GM21367 (cell line): ENCODE measurements around the gene JMJD6.
"Not testable (repeated sequence)": the region's sequence is repeated elsewhere in the genome, so short reads cannot be mapped to it uniquely, and the experiment has no call there.

Source experiments
- ATAC-seq: cut with Tn5 transposase; IDR thresholded peaks from one replicate; pipeline ENCODE4 v1.9.1; 2021; ENCODE audit not compliant: unreplicated experiment

The JMJD6 gene

GRCh38 chr17:76737082-76737675 is 10.8 kb upstream of the JMJD6 start, which contains the start of gene SRSF2:
Gene SRSF2, minus strand, starts transcription at chr17:76737331. Its CDS starts 171 bp downstream, at chr17:76737160.
- ATAC-seq: peak; percentile 43

GRCh38 chr17:76736349-76737081 is 10.1 kb upstream of the JMJD6 start:
- ATAC-seq: peak; percentile 16

- ATAC-seq: no peak
Observed at GRCh38 chr17:76735586-76736348, 9.4 kb upstream of the JMJD6 start.

DNA sequence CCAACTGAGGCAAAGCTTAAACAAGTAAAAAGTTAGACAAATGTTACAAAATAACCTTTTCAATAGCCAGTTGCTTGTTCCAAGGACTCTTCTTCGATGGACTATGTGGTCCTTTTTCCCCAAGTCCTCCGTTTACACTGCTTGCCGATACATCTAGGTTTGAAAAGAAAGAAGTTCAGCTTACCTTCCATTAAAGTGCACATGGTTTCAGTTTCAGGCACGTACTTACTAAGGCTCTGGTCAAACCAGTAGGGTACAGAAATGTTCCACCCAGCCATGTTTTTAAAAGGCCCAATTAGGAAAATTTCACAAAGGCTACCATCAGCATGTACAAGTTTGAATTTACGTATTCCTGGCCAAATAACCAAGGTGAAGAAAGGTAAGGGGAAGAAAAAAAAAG is 8.6 kb upstream of the JMJD6 start:
- ATAC-seq: no peak

DNA sequence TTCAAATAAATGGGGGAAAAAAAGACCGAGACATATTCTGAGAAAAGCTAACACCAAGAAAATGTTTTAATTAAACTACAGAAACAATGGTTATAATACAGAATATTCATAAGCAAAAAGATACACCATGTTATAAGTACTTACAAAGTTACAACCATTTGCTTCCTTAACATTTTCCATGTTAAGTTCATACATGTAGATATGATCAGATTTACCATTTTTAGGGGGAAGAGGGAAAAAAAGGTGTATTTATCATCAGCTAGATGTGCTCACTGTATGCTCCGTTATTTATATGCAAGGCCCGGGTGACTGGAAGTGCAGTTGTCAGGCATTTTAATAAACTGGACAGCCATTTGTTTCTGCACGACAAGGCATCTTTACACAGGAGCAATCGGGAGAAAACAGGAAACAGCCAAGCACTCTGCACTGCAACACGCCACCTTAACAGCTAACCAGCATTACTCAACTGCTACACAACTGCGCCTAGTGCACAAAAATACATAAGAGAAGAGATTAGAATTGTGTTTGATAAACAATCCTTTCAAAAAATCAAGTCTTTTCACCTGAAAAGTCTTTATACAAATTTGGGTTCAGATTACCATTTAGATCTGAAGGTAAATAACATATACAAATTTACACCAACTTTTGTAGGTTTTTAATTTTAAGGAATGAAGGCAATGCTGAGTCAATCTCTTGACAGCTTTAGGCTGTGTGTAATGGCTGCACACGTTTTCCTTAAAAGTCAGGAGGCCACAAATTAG is 7.9 kb upstream of the JMJD6 start:
- no peak for ATAC-seq

DNA sequence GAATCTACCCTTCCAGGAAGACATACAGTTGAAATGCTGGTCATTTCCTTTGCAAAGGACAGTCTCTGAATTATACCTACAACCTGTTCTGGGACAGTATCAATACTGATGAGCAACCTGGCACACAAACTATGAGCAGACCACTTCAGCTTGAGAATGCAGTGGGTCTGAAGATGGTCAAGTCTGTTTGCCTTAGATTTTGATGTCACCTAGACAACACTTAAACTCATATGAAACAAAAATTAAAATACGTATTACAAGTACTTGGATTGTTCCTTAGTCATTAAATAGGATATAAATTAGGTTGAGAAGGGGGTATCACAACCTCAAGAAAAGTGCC is 7.2 kb upstream of the JMJD6 start:
- ATAC-seq: no peak

DNA sequence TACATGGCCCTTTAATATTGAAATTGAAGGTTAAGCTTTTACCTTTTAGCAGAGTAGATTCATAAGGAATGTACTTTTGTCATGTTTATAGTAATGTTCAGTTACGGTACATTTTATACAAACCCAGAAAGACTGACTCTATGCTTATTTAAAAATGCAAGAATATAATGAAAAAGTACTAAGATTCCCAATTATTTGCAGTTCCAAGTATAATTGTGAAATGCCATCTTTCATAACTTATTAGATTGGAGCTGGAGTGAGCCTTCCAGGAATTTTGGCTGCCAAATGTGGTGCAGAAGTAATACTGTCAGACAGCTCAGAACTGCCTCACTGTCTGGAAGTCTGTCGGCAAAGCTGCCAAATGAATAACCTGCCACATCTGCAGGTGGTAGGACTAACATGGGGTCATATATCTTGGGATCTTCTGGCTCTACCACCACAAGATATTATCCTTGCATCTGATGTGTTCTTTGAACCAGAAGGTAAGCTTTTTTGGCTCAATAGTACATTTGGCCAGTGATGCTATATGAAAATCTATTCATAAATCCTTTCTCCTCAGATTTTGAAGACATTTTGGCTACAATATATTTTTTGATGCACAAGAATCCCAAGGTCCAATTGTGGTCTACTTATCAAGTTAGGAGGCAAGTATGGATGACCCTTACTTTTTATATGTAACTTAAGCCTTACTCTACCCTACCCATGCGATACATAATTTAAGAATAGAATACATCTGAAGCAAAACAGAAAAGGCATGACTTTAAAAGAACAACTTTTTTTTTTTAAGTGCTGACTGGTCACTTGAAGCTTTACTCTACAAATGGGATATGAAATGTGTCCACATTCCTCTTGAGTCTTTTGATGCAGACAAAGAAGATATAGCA is 6.6 kb upstream of the JMJD6 start:
- no peak for ATAC-seq

- ATAC-seq: not testable (repeated sequence)
Observed at GRCh38 chr17:76731800-76732733, 5.7 kb upstream of the JMJD6 start.

DNA sequence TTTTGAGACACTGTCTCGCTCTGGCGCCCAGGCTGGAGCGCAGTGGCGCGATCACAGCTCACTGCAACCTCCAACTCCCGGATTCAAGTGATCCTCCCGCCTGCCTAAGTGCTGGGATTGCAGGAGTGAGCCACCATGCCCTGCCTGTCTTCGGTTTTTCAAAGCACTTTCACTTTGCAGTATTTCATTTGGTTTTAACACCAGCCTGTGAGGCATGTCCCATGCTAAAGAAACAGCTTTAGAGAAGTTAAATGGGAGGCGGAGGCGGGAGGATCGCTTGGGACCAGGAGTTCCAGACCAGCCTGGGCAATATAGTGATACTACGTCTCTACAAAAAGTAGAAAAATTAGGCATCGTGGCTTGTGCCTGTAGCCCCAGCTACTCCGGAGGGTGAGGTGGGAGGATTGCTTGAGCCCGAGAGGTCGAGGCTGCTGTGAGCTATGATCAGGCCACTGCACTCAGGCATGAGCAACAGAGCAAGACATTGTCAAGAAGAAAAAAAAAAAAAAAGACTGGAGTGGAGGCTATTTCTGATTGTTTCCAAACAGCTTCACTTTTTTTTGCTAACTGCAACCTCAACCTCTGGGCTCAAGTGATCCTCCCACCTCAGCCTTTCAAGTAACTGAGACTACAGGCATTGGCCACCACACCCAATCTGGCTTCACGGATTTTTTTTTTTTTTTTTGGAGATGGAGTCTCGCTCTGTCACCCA is 1.5 kb upstream of the JMJD6 start:
- ATAC-seq: no peak

- peak; percentile 39 for ATAC-seq
Observed at GRCh38 chr17:76726776-76727718, 641 bp upstream of the JMJD6 start, which contains the start of gene METTL23. Gene METTL23, plus strand, starts transcription at chr17:76726839. Its CDS starts 2,872 bp downstream, at chr17:76729711.

- peak; percentile 20 for ATAC-seq
Observed at GRCh38 chr17:76725580-76726230, 701 bp downstream of the JMJD6 start.

- no peak for ATAC-seq
Observed at GRCh38 chr17:76723812-76724211, 2.6 kb downstream of the JMJD6 start.

DNA sequence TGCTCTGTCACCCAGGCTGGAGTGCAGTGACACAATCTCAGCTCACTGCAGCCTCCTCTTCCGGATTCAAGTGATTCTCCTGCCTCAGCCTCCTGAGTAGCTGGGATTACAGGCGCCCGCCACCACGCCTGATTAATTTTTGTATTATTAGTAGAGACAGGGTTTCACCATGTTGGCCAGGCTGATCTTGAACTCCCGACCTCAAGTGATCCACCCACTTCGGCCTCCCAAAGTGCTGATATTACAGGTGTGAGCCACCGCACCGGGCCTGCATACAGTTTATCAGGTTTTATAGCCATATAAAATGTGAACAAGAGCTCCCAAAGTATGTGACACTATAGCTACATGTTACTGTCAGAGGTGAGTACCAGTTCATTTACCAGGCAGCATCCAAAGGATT is 3.4 kb downstream of the JMJD6 start:
- ATAC-seq: not testable (repeated sequence)

DNA sequence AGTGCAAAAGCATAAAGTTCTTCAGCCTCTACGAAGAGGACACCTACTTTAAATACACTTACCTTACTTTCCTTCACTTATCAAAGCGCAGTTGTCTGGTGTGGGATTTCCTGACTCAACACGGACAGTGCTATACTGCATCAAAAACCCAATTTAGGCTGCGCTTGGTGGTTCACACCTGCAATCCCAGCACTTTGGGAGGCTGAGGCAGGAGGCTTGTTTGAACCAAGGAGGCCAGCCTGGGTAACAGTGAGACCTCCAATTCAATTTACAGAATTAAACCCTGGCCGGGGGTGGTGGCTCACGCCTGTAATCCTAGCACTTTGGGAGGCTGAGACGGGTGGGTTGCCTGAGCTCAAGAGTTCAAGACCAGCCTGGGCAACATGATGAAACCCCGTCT is 4.1 kb downstream of the JMJD6 start:
- ATAC-seq: no peak

DNA sequence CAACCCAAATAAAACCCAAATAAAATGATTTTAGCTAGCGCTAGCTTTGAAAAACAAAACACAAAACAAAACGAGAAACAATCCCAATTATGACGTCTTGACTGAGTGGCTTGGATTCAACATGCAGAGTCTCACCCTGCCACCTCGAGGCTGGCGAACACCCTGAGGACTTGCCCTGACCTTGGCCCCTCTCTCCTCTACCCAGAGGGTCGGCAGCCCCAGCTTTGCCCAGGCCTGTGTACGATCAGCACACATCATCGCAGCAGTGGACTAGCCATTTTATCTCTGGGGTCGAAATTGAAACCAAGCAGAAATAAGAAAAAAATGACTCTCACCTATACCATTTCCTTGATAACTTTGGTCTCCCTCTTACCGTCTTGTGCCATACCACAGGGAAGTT is 4.9 kb downstream of the JMJD6 start:
- ATAC-seq: no peak

DNA sequence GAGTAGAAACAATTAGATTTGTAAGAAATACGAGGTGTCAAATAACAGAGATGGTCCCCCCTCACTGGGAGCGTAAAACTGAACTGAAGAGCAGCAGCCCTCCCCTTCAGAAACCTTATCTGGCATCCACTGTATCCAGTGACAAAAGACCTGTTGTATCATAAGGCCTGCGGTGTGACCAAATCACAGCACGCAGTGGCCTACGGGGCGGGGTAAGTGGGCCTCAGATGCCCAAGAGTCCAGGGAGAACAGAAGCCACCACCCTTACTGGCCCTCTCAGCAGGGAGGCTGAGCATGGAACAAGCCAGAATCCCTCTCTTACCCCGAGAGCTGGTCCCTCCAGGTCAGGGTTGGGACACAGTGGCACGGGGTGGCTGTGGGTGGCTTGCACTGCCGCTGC is 5.5 kb downstream of the JMJD6 start:
- no peak for ATAC-seq

GRCh38 chr17:76720211-76720610 is 6.2 kb downstream of the JMJD6 start:
- no peak for ATAC-seq
